SJSA1 (cell line): ENCODE measurements around the gene NPHP4. TPM values are rescaled to one million over a fixed set of nuclear protein-coding genes. Genes with fewer than 3 reads are reported as not detected.
A peak's percentile ranks its signal among the peaks of the same experiment; 100 is the strongest.

Experiments used
- DNase-seq, 2 experiments: peaks; one replicate each; pipeline ENCODE4 v3.0.0-alpha.2; 2015 to 2020; ENCODE audit warnings: low spot score in 2 of 2, low read depth in 1 of 2
- H3K27ac ChIP-seq: fragments of 250-450 bp; sonication (Bioruptor Pico); 2 replicates; pipeline ENCODE4 v1.5.1; 2020; ENCODE audit warnings: mild to moderate bottlenecking, moderate library complexity
- H3K27me3 ChIP-seq: fragments of 250-450 bp; sonication (Bioruptor Pico); replicated peaks from 2 replicates; pipeline ENCODE4 v1.5.1; 2020; ENCODE audit warnings: mild to moderate bottlenecking, moderate library complexity
- H3K36me3 ChIP-seq: fragments of 250-450 bp; sonication (Bioruptor Pico); 2 replicates; pipeline ENCODE4 v1.5.1; 2020; ENCODE audit warnings: mild to moderate bottlenecking
- H3K4me1 ChIP-seq: fragments of 250-450 bp; sonication (Bioruptor Pico); replicated peaks from 2 replicates; pipeline ENCODE4 v1.6.1; 2021; ENCODE audit warnings: mild to moderate bottlenecking
- H3K4me3 ChIP-seq: fragments of 250-450 bp; sonication (Bioruptor Pico); 2 replicates; pipeline ENCODE4 v1.5.1; 2020; ENCODE audit warnings: mild to moderate bottlenecking
- H3K9me3 ChIP-seq: fragments of 250-450 bp; sonication (Bioruptor Pico); replicated peaks from 2 replicates; pipeline ENCODE4 v1.5.1; 2020; ENCODE audit warnings: mild to moderate bottlenecking
- total RNA-seq: library from RNA; depleted of rRNA; stranded (reverse); fragments of >200 nt; shearing (Covaris generic); gene quantifications from 2 replicates; pipeline ENCODE4 v1.2.3, GENCODE V29; 2014

The NPHP4 gene
- total RNA-seq, 1 experiment from 2014 or later, result 4.5 TPM

GRCh38 chr1:5956022-5956830 is 36.0 kb downstream of the NPHP4 start:
- DNase-seq, result no peak
- no peak overlapping the region for H3K27ac ChIP-seq
- no peak overlapping the region for H3K4me3 ChIP-seq
- H3K36me3 ChIP-seq, result no peaks in the 10 kb centered on the region
- no peaks in the 10 kb centered on the region for H3K9me3 ChIP-seq
- no peaks in the 10 kb centered on the region for H3K27me3 ChIP-seq
- H3K4me1 ChIP-seq, result no peaks in the 10 kb centered on the region

GRCh38 chr1:5955479-5955977 is 36.7 kb downstream of the NPHP4 start:
- Histone ChIP-seq H3K4me1 (no peaks in the 10 kb centered on the region), H3K36me3 (no peaks in the 10 kb centered on the region), H3K27ac (no peak overlapping the region), H3K4me3 (no peak overlapping the region), H3K9me3 (no peaks in the 10 kb centered on the region), H3K27me3 (no peaks in the 10 kb centered on the region)
- no peak for DNase-seq

- DNase-seq, result no peak
- no peaks in the 10 kb centered on the region for H3K27me3 ChIP-seq
- no peak overlapping the region for H3K27ac ChIP-seq
- no peaks in the 10 kb centered on the region for H3K4me1 ChIP-seq
- H3K9me3 ChIP-seq, result no peaks in the 10 kb centered on the region
- H3K36me3 ChIP-seq, result no peaks in the 10 kb centered on the region
- no peak overlapping the region for H3K4me3 ChIP-seq
Measured at GRCh38 chr1:5954964-5955363, 37.3 kb downstream of the NPHP4 start.

- H3K9me3 ChIP-seq, result no peaks in the 10 kb centered on the region
- no peaks in the 10 kb centered on the region for H3K4me1 ChIP-seq
- no peak overlapping the region for H3K4me3 ChIP-seq
- no peak for DNase-seq
- H3K27ac ChIP-seq, result no peak overlapping the region
- H3K27me3 ChIP-seq, result no peaks in the 10 kb centered on the region
- H3K36me3 ChIP-seq, result no peaks in the 10 kb centered on the region
Measured at GRCh38 chr1:5953386-5953785, 38.8 kb downstream of the NPHP4 start.

- no peaks in the 10 kb centered on the region for H3K4me1 ChIP-seq
- H3K27ac ChIP-seq, result no peak overlapping the region
- no peaks in the 10 kb centered on the region for H3K36me3 ChIP-seq
- H3K9me3 ChIP-seq, result no peaks in the 10 kb centered on the region
- DNase-seq, result no peak
- H3K27me3 ChIP-seq, result no peaks in the 10 kb centered on the region
- no peak overlapping the region for H3K4me3 ChIP-seq
Measured at GRCh38 chr1:5951846-5952410, 40.3 kb downstream of the NPHP4 start.

- Histone ChIP-seq H3K36me3 (no peaks in the 10 kb centered on the region), H3K4me3 (no peak overlapping the region), H3K27me3 (no peaks in the 10 kb centered on the region), H3K27ac (no peak overlapping the region), H3K9me3 (no peaks in the 10 kb centered on the region), H3K4me1 (no peaks in the 10 kb centered on the region)
- peak in 1 of 2 experiments; percentile 33 for DNase-seq
Measured at GRCh38 chr1:5950994-5951785, 41.0 kb downstream of the NPHP4 start.

GRCh38 chr1:5950201-5950895 is 41.9 kb downstream of the NPHP4 start:
- H3K4me3 ChIP-seq, result no peak overlapping the region
- no peak overlapping the region for H3K27ac ChIP-seq
- H3K9me3 ChIP-seq, result no peaks in the 10 kb centered on the region
- peaks cover 2% of the 10 kb centered on the region; the same call in 1 of the 2 replicates for H3K36me3 ChIP-seq
- no peaks in the 10 kb centered on the region for H3K27me3 ChIP-seq
- H3K4me1 ChIP-seq, result no peaks in the 10 kb centered on the region
- DNase-seq, result peak in 1 of 2 experiments; percentile 24

GRCh38 chr1:5949761-5950100 is 42.5 kb downstream of the NPHP4 start:
- Histone ChIP-seq H3K9me3 (no peaks in the 10 kb centered on the region), H3K36me3 (peaks cover 2% of the 10 kb centered on the region; the same call in 1 of the 2 replicates), H3K4me1 (no peaks in the 10 kb centered on the region), H3K27me3 (no peaks in the 10 kb centered on the region), H3K4me3 (no peak overlapping the region), H3K27ac (no peak overlapping the region)
- DNase-seq, result peak in 1 of 2 experiments; percentile 22

GRCh38 chr1:5949085-5949760 is 43.0 kb downstream of the NPHP4 start:
- H3K4me3 ChIP-seq, result no peak overlapping the region

GRCh38 chr1:5948681-5949005 is 43.6 kb downstream of the NPHP4 start:
- Histone ChIP-seq H3K4me3 (no peak overlapping the region), H3K27ac (no peak overlapping the region), H3K4me1 (no peaks in the 10 kb centered on the region), H3K36me3 (peaks cover 2% of the 10 kb centered on the region; the same call in 1 of the 2 replicates), H3K9me3 (no peaks in the 10 kb centered on the region), H3K27me3 (no peaks in the 10 kb centered on the region)
- DNase-seq, result no peak

More at GRCh38 chr1:5949085-5949760, 43.0 kb downstream of the NPHP4 start:
- peaks cover 2% of the 10 kb centered on the region; the same call in 1 of the 2 replicates for H3K36me3 ChIP-seq
- no peaks in the 10 kb centered on the region for H3K27me3 ChIP-seq
- no peaks in the 10 kb centered on the region for H3K9me3 ChIP-seq
- no peak overlapping the region for H3K27ac ChIP-seq
- no peaks in the 10 kb centered on the region for H3K4me1 ChIP-seq
- DNase-seq, result peak in 1 of 2 experiments; percentile 38

- Histone ChIP-seq H3K27ac (no peak overlapping the region), H3K4me1 (no peaks in the 10 kb centered on the region), H3K9me3 (no peaks in the 10 kb centered on the region), H3K36me3 (peaks cover 2% of the 10 kb centered on the region; the same call in 1 of the 2 replicates), H3K4me3 (no peak overlapping the region), H3K27me3 (no peaks in the 10 kb centered on the region)
- DNase-seq, result peak in 1 of 2 experiments; percentile 32
Measured at GRCh38 chr1:5947978-5948680, 44.1 kb downstream of the NPHP4 start.

GRCh38 chr1:5947071-5947821 is 45.0 kb downstream of the NPHP4 start:
- no peaks in the 10 kb centered on the region for H3K9me3 ChIP-seq
- no peaks in the 10 kb centered on the region for H3K4me1 ChIP-seq
- peak in 1 of 2 experiments; percentile 36 for DNase-seq
- peaks cover 2% of the 10 kb centered on the region; the same call in 1 of the 2 replicates for H3K36me3 ChIP-seq
- H3K27me3 ChIP-seq, result no peaks in the 10 kb centered on the region
- no peak overlapping the region for H3K27ac ChIP-seq
- no peak overlapping the region for H3K4me3 ChIP-seq
